HEK293 (cell line): ENCODE results near the gene BMF.

ENCODE experiments used
- CTCF ChIP-seq: fragments of 450-650 bp; formaldehyde crosslinking; IDR thresholded peaks from 2 replicates; pipeline ENCODE4 v1.5.1; 2016; ENCODE audit warnings: missing biosample characterization, missing genetic modification characterization
- ZBTB11 ChIP-seq: fragments of 450-650 bp; formaldehyde crosslinking; conservative IDR thresholded peaks from 2 replicates; pipeline ENCODE4 v1.5.1; 2016; ENCODE audit warnings: low read depth, missing biosample characterization, missing genetic modification characterization
- ZNF560 ChIP-seq: fragments of 450-650 bp; formaldehyde crosslinking; IDR thresholded peaks from 2 replicates; pipeline ENCODE4 v1.5.1; 2017; ENCODE audit warnings: missing biosample characterization, missing genetic modification characterization, borderline replicate concordance
- ZNF792 ChIP-seq: fragments of 450-650 bp; formaldehyde crosslinking; IDR thresholded peaks from 2 replicates; pipeline ENCODE4 v1.5.1; 2016; ENCODE audit warnings: missing biosample characterization, missing genetic modification characterization

DNA sequence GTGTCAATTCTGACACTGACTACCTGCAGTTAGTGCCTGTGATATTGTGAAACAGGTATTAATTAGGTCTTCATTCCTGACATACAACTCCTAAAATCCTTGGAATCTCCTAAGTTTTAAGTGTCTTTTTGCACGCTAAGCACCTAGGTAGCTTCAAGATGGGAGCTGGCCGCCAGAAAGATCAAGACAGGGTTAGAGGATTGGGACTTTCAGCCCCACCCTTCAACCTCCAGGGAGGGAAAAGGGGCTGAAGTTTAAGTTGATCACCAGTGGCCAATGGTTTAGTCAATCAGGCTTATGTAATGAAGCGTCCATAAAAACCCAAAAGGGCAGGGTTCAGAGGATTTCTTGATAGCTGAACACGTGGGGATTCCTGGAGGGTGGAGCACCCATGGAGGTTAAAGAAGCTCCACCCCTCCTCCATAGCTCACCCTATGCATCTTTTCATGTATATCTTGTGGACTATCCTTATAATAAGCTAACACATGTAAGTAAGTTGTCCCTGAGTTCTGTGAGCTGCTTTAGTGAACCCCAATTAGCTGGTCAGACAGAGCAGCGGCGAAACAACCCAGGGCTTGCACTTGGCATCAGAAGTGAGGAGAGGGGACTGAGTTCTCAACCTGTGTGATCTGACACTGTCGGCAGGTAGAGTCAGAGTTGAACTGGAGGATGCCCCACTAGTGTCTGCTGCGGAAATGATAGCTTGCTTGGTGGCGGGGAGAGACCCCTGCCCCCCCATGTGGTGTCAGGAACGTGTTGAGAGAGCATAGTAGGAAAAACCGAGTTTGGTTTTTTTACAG, 56.9 kb downstream of the BMF start:
- TF ChIP-seq ZNF792 (tag by site-specific recombination), result no peak
- no peak for TF ChIP-seq CTCF (tag by site-specific recombination)
- TF ChIP-seq ZNF560, result no peak
- TF ChIP-seq ZBTB11 (tag by site-specific recombination), result no peak
